Lower leg skin (tissue), 4 donors: Measurements from ENCODE around the gene CRKL. TPM values are rescaled to one million over a fixed set of nuclear protein-coding genes. Genes with fewer than 3 reads are reported as not detected.

ENCODE experiments used
- DNase-seq, 2 donors: peaks; one replicate each; pipeline ENCODE4 v3.0.0-alpha.2; 2019; ENCODE audit warnings: low spot score in 2 of 2
- H3K4me3 ChIP-seq: fragments of 200-600 bp; sonication (generic); 2 replicates; pipeline ENCODE4 v1.5.1; 2017; ENCODE audit warnings: mild to moderate bottlenecking, low read depth; ENCODE audit not compliant: poor library complexity, severe bottlenecking
- CTCF ChIP-seq, 3 donors: fragments of 450-650 bp; IDR thresholded peaks; one replicate each; pipeline ENCODE4 v1.5.1; 2016; ENCODE audit warnings: antibody characterized with exemption in 3 of 3, mild to moderate bottlenecking in 3 of 3, moderate library complexity in 2 of 3
- POLR2A ChIP-seq, 2 donors: fragments of 450-650 bp; IDR thresholded peaks; one replicate each; pipeline ENCODE4 v1.6.1; 2016 to 2017; ENCODE audit warnings: antibody characterized with exemption in 2 of 2, mild to moderate bottlenecking in 1 of 2, moderate library complexity in 1 of 2
- WGBS, 2 donors: methylation state at CpG; one replicate each; pipeline ENCODE4 v1.1.5; 2018; 5-methylcytosine and 5-hydroxymethylcytosine counted together
- intact Hi-C: fragments of 100-400 bp; cut with DNase I; formaldehyde crosslinking; loops from one replicate; pipeline ENCODE4 v1.15.0; 2023; ENCODE audit warnings: low total_unique reads
- total RNA-seq, 4 donors: library from RNA; depleted of rRNA; stranded (reverse); fragments of >200 nt; gene quantifications; one replicate each; pipeline ENCODE4 v1.1.0, GENCODE V29; 2016

The CRKL gene
- total RNA-seq, 4 donors from 2014 or later, result 54.3 to 94.1 (median 64.9) TPM

- 83 to 85% methylated on average over 8 of the region's 8 CpGs for WGBS, 2 donors
- intact Hi-C loops, result no loop called here
- DNase-seq, result no peak
- no peak for TF ChIP-seq CTCF (IDR thresholded peaks at IDR 0.05)
- no peak for TF ChIP-seq POLR2A (IDR thresholded peaks at IDR 0.05)
- no peak overlapping the region for H3K4me3 ChIP-seq
Measured at GRCh38 chr22:20885017-20885556, 32.1 kb upstream of the CRKL start.

GRCh38 chr22:20885557-20886323, 31.5 kb upstream of the CRKL start:
- TF ChIP-seq CTCF (IDR thresholded peaks at IDR 0.05), result peak in 1 of 3 donors; percentile 37
- TF ChIP-seq POLR2A (IDR thresholded peaks at IDR 0.05), result no peak
- no peak overlapping the region for H3K4me3 ChIP-seq
- intact Hi-C loops, result no loop called here
- DNase-seq, result peak; percentile 56 to 91
- 42 to 45% methylated on average over 10 of the region's 10 CpGs for WGBS, 2 donors

DNA sequence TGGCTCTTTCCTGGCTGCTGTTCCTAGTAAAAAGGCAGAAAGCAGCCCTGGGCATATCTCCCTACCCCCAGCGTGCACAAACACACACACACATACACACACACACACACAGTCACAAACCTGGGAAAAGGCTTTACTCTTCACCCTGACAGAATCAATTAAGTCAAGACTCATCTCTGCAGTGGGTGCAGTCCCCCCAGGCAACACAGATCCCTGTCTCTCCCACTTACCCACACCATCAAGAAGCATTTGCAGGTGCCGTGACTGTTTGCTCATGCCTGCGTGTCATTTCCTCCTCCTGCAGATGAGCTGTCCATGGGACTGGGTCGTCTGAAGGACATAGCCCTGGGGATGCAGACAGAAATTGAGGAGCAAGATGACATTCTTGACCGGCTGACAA, 29.8 kb upstream of the CRKL start:
- H3K4me3 ChIP-seq, result no peak overlapping the region
- intact Hi-C loops, result no loop called here
- TF ChIP-seq POLR2A (IDR thresholded peaks at IDR 0.05) (no peak), CTCF (IDR thresholded peaks at IDR 0.05) (no peak)
- 82 to 83% methylated on average over 5 of the region's 5 CpGs for WGBS, 2 donors
- DNase-seq, result no peak

DNA sequence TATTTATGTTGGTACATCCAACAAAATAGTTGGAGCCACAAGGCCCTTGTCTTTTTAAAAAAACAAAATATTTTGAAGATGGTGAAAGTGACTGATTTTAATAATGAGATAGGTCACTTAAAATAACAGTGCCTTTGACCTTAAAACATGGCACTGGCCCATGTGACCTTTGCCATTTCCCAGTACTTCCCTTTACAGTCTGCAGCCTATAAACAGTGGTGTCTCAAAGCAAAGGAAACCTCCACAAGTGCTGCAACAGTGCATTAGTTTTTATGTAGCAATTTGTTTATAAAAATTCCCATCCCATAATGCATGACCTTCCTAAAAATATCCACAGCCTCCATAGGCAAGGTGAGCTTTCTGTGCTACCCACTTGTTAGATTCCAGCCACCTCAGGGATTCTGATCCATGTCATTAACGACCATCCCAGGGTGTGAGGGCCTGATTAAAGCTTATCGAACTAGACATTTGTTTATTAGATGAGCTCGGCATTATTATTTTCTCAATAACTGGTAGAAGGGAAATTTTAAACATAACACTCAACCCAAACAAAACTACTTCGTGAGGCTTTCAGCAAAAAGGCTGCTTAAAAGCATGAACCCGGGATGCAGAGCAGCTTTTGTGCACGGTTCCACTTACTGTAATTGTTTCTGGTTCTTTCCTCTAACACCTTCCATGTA, 28.0 kb upstream of the CRKL start:
- 86 to 87% methylated on average over 6 of the region's 6 CpGs for WGBS, 2 donors
- intact Hi-C loops, result no loop called here
- no peak overlapping the region for H3K4me3 ChIP-seq
- no peak for DNase-seq
- TF ChIP-seq POLR2A (IDR thresholded peaks at IDR 0.05) (no peak), CTCF (IDR thresholded peaks at IDR 0.05) (no peak)

DNA sequence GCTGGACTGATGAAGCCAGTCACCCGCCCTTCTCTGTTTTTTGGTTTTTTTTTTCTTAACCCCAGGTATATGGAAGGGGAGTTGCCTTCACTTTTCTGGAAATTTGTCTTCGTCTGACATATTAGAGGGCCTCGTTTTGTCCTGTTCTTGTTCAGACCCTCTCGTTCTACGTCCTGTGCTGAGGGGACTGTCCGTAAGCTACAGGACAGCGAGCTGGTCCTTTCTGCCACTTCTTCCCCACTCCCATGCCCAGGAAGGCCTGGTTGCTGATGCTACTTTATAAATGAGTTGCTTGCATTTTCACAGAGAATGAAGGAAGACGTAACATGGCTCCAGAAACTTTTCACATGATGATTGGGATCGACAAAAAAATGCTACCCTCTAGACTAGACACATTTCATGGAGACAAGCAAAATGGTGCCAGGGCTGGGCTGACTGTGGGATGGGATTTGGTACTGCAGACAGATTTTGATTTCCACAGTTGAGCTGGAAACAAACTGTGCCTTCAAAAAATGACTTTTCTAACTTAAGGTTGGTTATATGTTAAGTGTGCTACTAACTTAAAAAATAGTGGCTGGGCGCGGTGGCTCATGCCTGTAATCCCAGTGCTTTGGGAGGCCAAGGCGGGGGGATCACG, 27.2 kb upstream of the CRKL start:
- 88 to 95% methylated on average over 13 of the region's 13 CpGs for WGBS, 2 donors
- no peak overlapping the region for H3K4me3 ChIP-seq
- DNase-seq, result no peak
- intact Hi-C loops, result no loop called here
- TF ChIP-seq CTCF (IDR thresholded peaks at IDR 0.05), result no peak
